Neural crest cell (in vitro differentiated cells): ENCODE measurements around the gene MYCN. TPM values are rescaled to one million over a fixed set of nuclear protein-coding genes. Genes with fewer than 3 reads are reported as not detected.

Experiments
- DNase-seq: peaks from one replicate; pipeline ENCODE4 v3.0.0; 2021; ENCODE audit warnings: low read depth, mixed read lengths, low spot score
- H3K27ac Mint-ChIP-seq: one replicate; pipeline ENCODE4 v1.8.0; 2021; ENCODE audit warnings: mild to moderate bottlenecking, mixed read lengths; ENCODE audit not compliant: unreplicated experiment
- H3K27me3 Mint-ChIP-seq: 2 replicates; pipeline ENCODE4 v1.8.0; 2021; ENCODE audit warnings: low read depth, mild to moderate bottlenecking, mixed read lengths
- H3K36me3 Mint-ChIP-seq: 2 replicates; pipeline ENCODE4 v1.8.0; 2021; ENCODE audit warnings: low read depth, mild to moderate bottlenecking, mixed read lengths
- H3K4me1 Mint-ChIP-seq: 2 replicates; pipeline ENCODE4 v1.8.0; 2021; ENCODE audit warnings: mixed read lengths
- H3K4me3 Mint-ChIP-seq: one replicate; pipeline ENCODE4 v1.8.0; 2021; ENCODE audit warnings: mild to moderate bottlenecking, mixed read lengths
- H3K9me3 Mint-ChIP-seq: 2 replicates; pipeline ENCODE4 v1.8.0; 2021; ENCODE audit warnings: mixed read lengths
- CTCF ChIP-seq: fragments of 200-600 bp; sonication (generic); conservative IDR thresholded peaks from 2 replicates; pipeline ENCODE4 v1.5.0; 2021; ENCODE audit warnings: antibody characterized with exemption, mild to moderate bottlenecking
- total RNA-seq: library from RNA; stranded (reverse); gene quantifications from 2 replicates; pipeline ENCODE4 v1.2.1, GENCODE V29; 2021

The MYCN gene
- total RNA-seq, 1 donor from 2014 or later: 144 TPM

DNA sequence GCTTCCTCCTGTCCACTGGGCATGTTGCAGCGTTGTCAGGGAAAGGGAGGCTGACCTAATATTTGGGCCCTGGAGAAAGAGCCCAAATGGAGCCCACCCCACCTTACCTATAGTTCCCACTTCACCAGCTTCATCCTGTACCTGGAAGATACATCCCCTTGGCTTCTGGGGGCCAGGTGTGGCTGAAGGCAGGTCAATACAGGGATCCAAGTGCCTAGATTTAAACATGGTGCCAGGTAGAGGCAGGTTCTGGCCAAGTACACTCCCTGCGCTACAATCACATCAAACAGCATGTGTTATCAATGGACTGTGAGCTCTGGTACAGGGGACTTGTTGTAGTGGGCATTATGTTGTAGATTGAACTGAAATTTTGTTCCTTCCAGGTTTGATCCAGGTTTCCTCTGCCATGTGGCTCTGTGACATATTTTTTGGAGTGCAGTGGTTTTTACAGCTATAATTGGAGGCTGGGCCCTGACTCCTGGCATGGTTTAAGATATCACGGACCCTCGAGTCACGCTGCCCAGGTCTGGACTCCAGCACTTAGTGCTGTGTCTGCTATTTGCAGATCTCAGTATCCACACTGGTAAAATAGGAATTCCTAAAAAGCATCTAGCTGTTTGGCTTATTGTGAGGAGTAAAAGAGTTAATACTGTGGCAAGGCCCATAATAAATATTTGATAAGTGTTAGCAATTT lies 23.8 kb downstream of the MYCN start:
- Mint-ChIP-seq H3K4me1 (peaks cover 45% of the 10 kb centered on the region), H3K9me3 (peaks cover 2% of the 10 kb centered on the region), H3K27ac (peak overlapping the region; percentile 78), H3K36me3 (peaks cover 3% of the 10 kb centered on the region), H3K4me3 (no peak overlapping the region), H3K27me3 (no peaks in the 10 kb centered on the region)
- TF ChIP-seq CTCF: no peak
- DNase-seq: no peak

GRCh38 chr2:15964936-15965563 lies 24.7 kb downstream of the MYCN start:
- H3K27me3 Mint-ChIP-seq: no peaks in the 10 kb centered on the region
- H3K36me3 Mint-ChIP-seq: peaks cover 3% of the 10 kb centered on the region
- H3K27ac Mint-ChIP-seq: peak overlapping the region; percentile 97
- peaks cover 50% of the 10 kb centered on the region for H3K4me1 Mint-ChIP-seq
- DNase-seq: no peak
- peaks cover 2% of the 10 kb centered on the region for H3K9me3 Mint-ChIP-seq
- no peak for TF ChIP-seq CTCF
- peak overlapping the region; percentile 39 for H3K4me3 Mint-ChIP-seq

DNA sequence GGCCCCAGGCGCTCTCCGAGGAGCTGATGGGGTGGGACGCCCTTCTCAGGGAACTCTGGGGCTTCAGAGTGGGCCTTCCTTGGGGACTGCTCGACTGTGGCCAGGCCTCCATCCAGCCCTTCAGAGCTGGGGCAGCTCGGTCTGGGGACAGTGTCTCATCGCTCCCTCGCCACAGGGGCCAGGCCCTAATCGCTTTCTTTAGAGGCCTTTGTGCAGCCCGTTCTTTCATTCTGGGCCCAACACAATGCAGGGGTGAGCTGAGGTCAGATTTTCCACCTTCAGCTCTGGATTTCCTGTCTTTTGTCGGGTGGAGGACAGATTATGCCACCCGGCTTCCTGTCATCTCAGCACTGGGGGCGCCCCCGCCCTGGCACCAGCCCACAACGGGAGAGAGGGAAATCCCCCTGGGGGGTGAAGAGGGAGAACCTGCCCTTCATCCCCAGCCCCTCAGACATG lies 25.2 kb downstream of the MYCN start:
- Mint-ChIP-seq H3K4me3 (peak overlapping the region; percentile 39), H3K36me3 (peaks cover 3% of the 10 kb centered on the region), H3K9me3 (peaks cover 2% of the 10 kb centered on the region), H3K4me1 (peaks cover 47% of the 10 kb centered on the region), H3K27me3 (no peaks in the 10 kb centered on the region), H3K27ac (peak overlapping the region; percentile 97)
- TF ChIP-seq CTCF: no peak
- peak; percentile 45 for DNase-seq

- H3K4me1 Mint-ChIP-seq: peaks cover 65% of the 10 kb centered on the region
Measured at GRCh38 chr2:15967415-15968279, 27.3 kb downstream of the MYCN start.

More at GRCh38 chr2:15967415-15968279, 27.3 kb downstream of the MYCN start:
- Mint-ChIP-seq H3K27ac (peak overlapping the region; percentile 73), H3K9me3 (peaks cover 2% of the 10 kb centered on the region), H3K4me3 (no peak overlapping the region), H3K27me3 (no peaks in the 10 kb centered on the region), H3K36me3 (no peaks in the 10 kb centered on the region)
- TF ChIP-seq CTCF: no peak
- no peak for DNase-seq
